IPS-NIHi11 (cell line): ENCODE data around the gene IER3.
A peak's percentile ranks its signal among the peaks of the same experiment; 100 is the strongest.
"Not testable (repeated sequence)": the region's sequence is repeated elsewhere in the genome, so short reads cannot be mapped to it uniquely, and the experiment has no call there.

Experiments used
- DNase-seq: peaks from one replicate; pipeline ENCODE4 v3.0.0; 2012; ENCODE audit warnings: mixed read lengths, low spot score

Gene IER3

GRCh38 chr6:30723843-30724741 is 20.3 kb downstream of the IER3 start:
- not testable (repeated sequence) for DNase-seq

- DNase-seq = not testable (repeated sequence)
Measured at GRCh38 chr6:30723159-30723842, 21.0 kb downstream of the IER3 start.

- peak; percentile 54 for DNase-seq
Measured at GRCh38 chr6:30722280-30723112, 21.9 kb downstream of the IER3 start.

GRCh38 chr6:30722025-30722279 is 22.4 kb downstream of the IER3 start:
- not testable (repeated sequence) for DNase-seq

- DNase-seq = peak; percentile 74
Measured at GRCh38 chr6:30721198-30722024, 22.9 kb downstream of the IER3 start.

- DNase-seq = peak; percentile 20
Measured at GRCh38 chr6:30720738-30721197, 23.6 kb downstream of the IER3 start.

GRCh38 chr6:30719791-30720737 is 24.3 kb downstream of the IER3 start, which contains the start of gene TUBB:
Gene TUBB (plus strand): TSS chr6:30720352. CDS start chr6:30720507, 155 bp downstream.
- DNase-seq = peak; percentile 83

- no peak for DNase-seq
Measured at GRCh38 chr6:30719356-30719755, 25.0 kb downstream of the IER3 start.

GRCh38 chr6:30717845-30718720 is 26.3 kb downstream of the IER3 start:
- not testable (repeated sequence) for DNase-seq

GRCh38 chr6:30717129-30717844 is 27.1 kb downstream of the IER3 start, which contains the start of gene MDC1:
Gene MDC1 (minus strand): TSS chr6:30717281. CDS start chr6:30715175, 2,106 bp downstream.
- peak; percentile 89 for DNase-seq

- no peak for DNase-seq
Measured at GRCh38 chr6:30716879-30717128, 27.5 kb downstream of the IER3 start.

- no peak for DNase-seq
Measured at GRCh38 chr6:30714263-30714662, 30.1 kb downstream of the IER3 start.

- DNase-seq = no peak
Measured at GRCh38 chr6:30712441-30712945, 31.9 kb downstream of the IER3 start.

- no peak for DNase-seq
Measured at GRCh38 chr6:30711758-30712380, 32.5 kb downstream of the IER3 start.

GRCh38 chr6:30709101-30709868 is 35.1 kb downstream of the IER3 start:
- DNase-seq = no peak

GRCh38 chr6:30707281-30707850 is 37.0 kb downstream of the IER3 start:
- no peak for DNase-seq

GRCh38 chr6:30705620-30706019 is 38.7 kb downstream of the IER3 start:
- no peak for DNase-seq
